Measurements from ENCODE around the gene CSTB.

CSTB gene

GRCh38 chr21:43810505-43811261 is 34.6 kb upstream of the CSTB start (continued):
- TF ChIP-seq ZNF707 (tag by site-specific recombination; IDR thresholded peaks at IDR 0.05) (no peak), ZNF2 (tag by site-specific recombination; IDR thresholded peaks at IDR 0.05) (peak; percentile 64), ZNF138 (tag by site-specific recombination; IDR thresholded peaks at IDR 0.05; ENCODE audit: borderline replicate concordance) (no peak), ZNF433 (tag by site-specific recombination; IDR thresholded peaks at IDR 0.05; ENCODE audit: low read depth) (no peak), ZNF324 (tag by site-specific recombination; IDR thresholded peaks at IDR 0.05) (peak; percentile 36; the same call in 1 of the 2 replicates), ZNF175 (tag by site-specific recombination; IDR thresholded peaks at IDR 0.05) (no peak), SCRT2 (tag by site-specific recombination; IDR thresholded peaks at IDR 0.05) (no peak), ZNF221 (tag by site-specific recombination; IDR thresholded peaks at IDR 0.05; ENCODE audit: borderline replicate concordance) (no peak), KLF10 (tag by site-specific recombination; IDR thresholded peaks at IDR 0.05) (no peak), ZNF112 (tag by site-specific recombination; IDR thresholded peaks at IDR 0.05) (no peak), GLI4 (tag by site-specific recombination; IDR thresholded peaks at IDR 0.05) (no peak), ZNF560 (tag by site-specific recombination; IDR thresholded peaks at IDR 0.05; ENCODE audit: borderline replicate concordance) (no peak), ZBTB21 (tag by site-specific recombination; IDR thresholded peaks at IDR 0.05) (no peak), SALL2 (tag by site-specific recombination; IDR thresholded peaks at IDR 0.05; ENCODE audit: borderline replicate concordance) (no peak), GLIS2 (tag by site-specific recombination; IDR thresholded peaks at IDR 0.05) (peak; percentile 86), ZNF16 (tag by site-specific recombination; IDR thresholded peaks at IDR 0.05; ENCODE audit: low read depth) (no peak), PATZ1 (tag by site-specific recombination; IDR thresholded peaks at IDR 0.05) (peak; percentile 87; the same call in 1 of the 2 replicates), ZNF658 (tag by site-specific recombination; IDR thresholded peaks at IDR 0.05) (no peak), ZNF521 (tag by site-specific recombination; IDR thresholded peaks at IDR 0.05) (no peak), ZNF843 (tag by site-specific recombination; IDR thresholded peaks at IDR 0.05) (no peak), ZNF140 (tag by site-specific recombination; IDR thresholded peaks at IDR 0.05) (no peak), YY1 (tag by site-specific recombination; IDR thresholded peaks at IDR 0.05) (no peak)
- TF ChIP-seq, protein P1, sequence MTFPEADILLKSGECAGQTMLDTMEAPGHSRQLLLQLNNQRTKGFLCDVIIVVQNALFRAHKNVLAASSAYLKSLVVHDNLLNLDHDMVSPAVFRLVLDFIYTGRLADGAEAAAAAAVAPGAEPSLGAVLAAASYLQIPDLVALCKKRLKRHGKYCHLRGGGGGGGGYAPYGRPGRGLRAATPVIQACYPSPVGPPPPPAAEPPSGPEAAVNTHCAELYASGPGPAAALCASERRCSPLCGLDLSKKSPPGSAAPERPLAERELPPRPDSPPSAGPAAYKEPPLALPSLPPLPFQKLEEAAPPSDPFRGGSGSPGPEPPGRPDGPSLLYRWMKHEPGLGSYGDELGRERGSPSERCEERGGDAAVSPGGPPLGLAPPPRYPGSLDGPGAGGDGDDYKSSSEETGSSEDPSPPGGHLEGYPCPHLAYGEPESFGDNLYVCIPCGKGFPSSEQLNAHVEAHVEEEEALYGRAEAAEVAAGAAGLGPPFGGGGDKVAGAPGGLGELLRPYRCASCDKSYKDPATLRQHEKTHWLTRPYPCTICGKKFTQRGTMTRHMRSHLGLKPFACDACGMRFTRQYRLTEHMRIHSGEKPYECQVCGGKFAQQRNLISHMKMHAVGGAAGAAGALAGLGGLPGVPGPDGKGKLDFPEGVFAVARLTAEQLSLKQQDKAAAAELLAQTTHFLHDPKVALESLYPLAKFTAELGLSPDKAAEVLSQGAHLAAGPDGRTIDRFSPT (tag by site-specific recombination; IDR thresholded peaks at IDR 0.05), result no peak
- TF ChIP-seq, protein P2, sequence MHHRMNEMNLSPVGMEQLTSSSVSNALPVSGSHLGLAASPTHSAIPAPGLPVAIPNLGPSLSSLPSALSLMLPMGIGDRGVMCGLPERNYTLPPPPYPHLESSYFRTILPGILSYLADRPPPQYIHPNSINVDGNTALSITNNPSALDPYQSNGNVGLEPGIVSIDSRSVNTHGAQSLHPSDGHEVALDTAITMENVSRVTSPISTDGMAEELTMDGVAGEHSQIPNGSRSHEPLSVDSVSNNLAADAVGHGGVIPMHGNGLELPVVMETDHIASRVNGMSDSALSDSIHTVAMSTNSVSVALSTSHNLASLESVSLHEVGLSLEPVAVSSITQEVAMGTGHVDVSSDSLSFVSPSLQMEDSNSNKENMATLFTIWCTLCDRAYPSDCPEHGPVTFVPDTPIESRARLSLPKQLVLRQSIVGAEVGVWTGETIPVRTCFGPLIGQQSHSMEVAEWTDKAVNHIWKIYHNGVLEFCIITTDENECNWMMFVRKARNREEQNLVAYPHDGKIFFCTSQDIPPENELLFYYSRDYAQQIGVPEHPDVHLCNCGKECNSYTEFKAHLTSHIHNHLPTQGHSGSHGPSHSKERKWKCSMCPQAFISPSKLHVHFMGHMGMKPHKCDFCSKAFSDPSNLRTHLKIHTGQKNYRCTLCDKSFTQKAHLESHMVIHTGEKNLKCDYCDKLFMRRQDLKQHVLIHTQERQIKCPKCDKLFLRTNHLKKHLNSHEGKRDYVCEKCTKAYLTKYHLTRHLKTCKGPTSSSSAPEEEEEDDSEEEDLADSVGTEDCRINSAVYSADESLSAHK (tag by site-specific recombination; IDR thresholded peaks at IDR 0.05), result no peak
- TF ChIP-seq, protein P3, sequence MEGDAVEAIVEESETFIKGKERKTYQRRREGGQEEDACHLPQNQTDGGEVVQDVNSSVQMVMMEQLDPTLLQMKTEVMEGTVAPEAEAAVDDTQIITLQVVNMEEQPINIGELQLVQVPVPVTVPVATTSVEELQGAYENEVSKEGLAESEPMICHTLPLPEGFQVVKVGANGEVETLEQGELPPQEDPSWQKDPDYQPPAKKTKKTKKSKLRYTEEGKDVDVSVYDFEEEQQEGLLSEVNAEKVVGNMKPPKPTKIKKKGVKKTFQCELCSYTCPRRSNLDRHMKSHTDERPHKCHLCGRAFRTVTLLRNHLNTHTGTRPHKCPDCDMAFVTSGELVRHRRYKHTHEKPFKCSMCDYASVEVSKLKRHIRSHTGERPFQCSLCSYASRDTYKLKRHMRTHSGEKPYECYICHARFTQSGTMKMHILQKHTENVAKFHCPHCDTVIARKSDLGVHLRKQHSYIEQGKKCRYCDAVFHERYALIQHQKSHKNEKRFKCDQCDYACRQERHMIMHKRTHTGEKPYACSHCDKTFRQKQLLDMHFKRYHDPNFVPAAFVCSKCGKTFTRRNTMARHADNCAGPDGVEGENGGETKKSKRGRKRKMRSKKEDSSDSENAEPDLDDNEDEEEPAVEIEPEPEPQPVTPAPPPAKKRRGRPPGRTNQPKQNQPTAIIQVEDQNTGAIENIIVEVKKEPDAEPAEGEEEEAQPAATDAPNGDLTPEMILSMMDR (tag by site-specific recombination; IDR thresholded peaks at IDR 0.05), result peak; percentile 98
- TF ChIP-seq, protein P4, sequence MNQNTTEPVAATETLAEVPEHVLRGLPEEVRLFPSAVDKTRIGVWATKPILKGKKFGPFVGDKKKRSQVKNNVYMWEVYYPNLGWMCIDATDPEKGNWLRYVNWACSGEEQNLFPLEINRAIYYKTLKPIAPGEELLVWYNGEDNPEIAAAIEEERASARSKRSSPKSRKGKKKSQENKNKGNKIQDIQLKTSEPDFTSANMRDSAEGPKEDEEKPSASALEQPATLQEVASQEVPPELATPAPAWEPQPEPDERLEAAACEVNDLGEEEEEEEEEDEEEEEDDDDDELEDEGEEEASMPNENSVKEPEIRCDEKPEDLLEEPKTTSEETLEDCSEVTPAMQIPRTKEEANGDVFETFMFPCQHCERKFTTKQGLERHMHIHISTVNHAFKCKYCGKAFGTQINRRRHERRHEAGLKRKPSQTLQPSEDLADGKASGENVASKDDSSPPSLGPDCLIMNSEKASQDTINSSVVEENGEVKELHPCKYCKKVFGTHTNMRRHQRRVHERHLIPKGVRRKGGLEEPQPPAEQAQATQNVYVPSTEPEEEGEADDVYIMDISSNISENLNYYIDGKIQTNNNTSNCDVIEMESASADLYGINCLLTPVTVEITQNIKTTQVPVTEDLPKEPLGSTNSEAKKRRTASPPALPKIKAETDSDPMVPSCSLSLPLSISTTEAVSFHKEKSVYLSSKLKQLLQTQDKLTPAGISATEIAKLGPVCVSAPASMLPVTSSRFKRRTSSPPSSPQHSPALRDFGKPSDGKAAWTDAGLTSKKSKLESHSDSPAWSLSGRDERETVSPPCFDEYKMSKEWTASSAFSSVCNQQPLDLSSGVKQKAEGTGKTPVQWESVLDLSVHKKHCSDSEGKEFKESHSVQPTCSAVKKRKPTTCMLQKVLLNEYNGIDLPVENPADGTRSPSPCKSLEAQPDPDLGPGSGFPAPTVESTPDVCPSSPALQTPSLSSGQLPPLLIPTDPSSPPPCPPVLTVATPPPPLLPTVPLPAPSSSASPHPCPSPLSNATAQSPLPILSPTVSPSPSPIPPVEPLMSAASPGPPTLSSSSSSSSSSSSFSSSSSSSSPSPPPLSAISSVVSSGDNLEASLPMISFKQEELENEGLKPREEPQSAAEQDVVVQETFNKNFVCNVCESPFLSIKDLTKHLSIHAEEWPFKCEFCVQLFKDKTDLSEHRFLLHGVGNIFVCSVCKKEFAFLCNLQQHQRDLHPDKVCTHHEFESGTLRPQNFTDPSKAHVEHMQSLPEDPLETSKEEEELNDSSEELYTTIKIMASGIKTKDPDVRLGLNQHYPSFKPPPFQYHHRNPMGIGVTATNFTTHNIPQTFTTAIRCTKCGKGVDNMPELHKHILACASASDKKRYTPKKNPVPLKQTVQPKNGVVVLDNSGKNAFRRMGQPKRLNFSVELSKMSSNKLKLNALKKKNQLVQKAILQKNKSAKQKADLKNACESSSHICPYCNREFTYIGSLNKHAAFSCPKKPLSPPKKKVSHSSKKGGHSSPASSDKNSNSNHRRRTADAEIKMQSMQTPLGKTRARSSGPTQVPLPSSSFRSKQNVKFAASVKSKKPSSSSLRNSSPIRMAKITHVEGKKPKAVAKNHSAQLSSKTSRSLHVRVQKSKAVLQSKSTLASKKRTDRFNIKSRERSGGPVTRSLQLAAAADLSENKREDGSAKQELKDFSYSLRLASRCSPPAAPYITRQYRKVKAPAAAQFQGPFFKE (tag by site-specific recombination; IDR thresholded peaks at IDR 0.05; ENCODE audit: borderline replicate concordance), result 0 out of 2 replicates have a peak, but pooled peaks have one; percentile 28
